HG02571 (cell line): ENCODE data around the gene BTAF1.

Experiments
- ATAC-seq: cut with Tn5 transposase; IDR thresholded peaks from one replicate; pipeline ENCODE4 v1.9.1; 2021; ENCODE audit warnings: mild to moderate bottlenecking, moderate library complexity; ENCODE audit not compliant: unreplicated experiment

BTAF1 gene

DNA sequence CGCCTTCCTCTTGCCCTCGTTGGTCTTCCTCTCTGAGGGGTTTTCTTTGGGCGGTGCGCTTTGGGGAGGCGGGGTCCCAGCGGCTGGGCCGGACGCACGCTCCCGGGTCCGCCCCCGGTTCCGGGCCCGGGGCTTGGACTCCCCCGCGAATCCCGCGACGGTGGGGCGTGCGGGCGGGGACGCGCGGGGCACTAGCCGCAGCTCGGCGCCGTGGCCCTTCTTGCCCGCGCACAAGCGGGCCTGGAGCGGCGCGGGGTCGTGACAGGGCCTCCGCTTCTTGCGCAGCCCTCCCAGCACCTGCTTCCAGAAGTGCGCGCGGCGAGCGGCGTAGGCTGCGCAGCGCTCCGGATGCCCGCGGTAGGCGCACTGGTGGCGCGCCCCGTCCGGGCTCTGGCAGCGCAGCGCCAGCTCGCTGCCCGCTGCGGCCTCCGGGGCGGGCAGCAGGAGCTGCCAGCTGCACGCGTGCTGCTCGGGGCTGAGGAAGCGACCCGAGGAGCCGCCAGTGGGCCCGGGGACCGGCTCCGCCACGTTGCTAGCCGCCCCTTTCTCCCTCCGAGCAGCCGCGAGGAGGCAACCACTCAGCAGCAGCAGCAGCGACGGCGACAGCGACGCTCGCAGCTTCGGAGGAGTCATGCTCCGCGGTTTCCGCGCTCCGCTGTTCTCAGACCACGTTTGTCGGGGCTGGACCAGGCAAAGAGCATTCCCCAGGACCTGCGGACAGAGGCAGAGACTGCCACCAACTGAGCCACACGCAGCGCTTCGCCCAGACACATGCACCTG lies 15.0 kb upstream of the BTAF1 start:
- ATAC-seq = peak; percentile 85

DNA sequence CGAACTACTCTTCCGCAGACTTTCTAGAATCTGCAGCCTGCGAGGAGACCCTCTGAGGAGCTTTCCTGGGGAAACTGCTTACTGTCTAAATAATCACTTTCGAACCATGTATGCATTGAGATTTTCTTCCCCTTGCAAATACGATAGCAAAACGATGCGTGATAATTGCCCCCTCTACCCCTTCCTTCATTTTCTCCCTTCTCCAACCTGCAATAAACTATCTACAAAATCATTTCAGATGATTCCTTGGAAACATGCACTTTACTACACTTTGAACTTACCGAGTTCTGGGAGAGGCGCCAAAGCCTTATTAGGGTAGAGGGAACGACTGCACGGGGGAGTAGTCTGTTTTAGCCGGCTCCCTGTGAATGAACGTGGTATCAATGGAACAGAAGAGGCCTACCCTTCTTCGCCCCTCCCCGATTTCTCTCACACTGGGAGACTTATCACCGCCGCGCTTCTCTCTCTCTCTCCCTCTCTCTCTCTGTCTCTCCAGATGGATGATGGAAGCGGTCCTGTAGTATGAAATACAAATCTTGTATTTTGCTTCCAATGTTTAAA lies 14.4 kb upstream of the BTAF1 start, which contains the start of gene FGFBP3:
FGFBP3 (minus strand) TSS at position 370 of the 561 bp plus-strand sequence. CDS start 517 bp downstream, outside the sequence.
- ATAC-seq = no peak

DNA sequence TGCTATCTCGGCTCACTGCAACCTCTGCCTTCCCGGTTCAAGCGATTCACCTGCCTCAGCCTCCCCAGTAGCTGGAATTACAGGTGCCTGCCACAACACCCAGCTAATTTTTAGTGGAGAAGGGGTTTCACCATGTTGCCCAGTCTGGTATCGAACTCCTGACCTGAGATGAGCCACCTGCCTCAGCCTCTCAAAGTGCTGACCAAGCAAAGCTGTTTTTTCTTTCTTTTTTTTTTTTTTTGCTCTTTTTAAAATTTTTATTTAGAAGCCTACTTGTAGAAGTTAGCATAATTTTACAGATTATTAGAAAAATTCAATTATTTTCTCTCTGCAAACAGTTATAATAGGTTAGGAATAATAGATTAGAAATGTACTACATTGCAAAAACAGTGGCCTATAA lies 13.1 kb upstream of the BTAF1 start:
- no peak for ATAC-seq

DNA sequence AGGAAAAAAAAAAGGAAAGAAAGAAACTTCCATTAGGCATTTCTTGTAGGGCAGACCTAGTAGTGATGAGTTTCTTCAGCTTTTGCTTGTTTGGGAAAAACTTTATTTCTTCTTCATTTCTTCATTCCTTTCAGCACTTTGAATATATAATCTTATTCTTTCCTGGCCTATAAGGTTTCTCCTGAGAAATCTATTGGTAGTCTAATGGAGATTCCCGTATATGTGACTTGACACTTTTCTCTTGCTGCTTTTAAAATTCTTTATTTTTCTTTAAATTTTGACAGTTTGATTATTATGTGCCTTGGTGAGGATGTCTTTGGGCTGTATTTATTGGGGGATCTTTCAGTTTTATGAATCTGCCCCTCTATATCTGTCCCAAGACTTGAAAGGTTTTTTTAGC lies 3.9 kb upstream of the BTAF1 start:
- no peak for ATAC-seq

DNA sequence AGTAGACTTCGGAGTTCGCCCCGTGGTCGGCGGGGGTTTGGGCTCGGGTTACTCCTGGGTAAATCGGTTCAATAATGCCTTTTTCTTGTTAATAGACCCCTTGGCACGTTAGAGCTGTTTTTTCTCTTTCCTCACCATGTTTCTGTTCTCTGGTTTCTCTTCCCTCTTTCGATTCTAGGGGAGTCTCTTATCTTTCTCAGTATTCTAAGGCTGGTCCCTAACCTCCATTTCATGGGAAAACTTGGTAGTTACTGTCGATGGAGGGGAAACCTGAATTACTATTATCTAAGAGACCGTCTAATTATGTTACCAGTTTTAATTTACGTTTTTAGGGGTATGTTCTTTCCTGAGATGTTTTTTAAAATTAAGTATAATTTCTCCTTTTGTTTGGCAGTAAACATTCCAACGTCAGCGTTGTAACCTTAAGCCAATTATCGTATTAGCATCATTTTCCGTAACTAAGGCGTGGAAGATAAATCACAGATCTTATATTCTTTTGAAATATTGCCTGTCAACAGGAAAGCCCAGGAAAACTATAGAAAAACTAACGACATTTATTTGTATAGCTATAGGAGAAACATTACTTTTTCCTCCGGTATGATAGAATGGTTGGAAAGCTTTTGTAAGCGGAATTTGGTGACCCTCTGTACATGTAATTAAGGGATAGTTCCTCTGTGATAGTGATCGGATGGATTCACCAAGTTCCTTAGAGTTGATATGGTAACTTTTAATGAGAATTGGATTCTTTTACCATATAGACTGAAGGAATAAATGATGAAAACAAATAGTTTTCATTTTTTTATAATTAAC lies 847 bp downstream of the BTAF1 start:
- ATAC-seq = peak; percentile 21

DNA sequence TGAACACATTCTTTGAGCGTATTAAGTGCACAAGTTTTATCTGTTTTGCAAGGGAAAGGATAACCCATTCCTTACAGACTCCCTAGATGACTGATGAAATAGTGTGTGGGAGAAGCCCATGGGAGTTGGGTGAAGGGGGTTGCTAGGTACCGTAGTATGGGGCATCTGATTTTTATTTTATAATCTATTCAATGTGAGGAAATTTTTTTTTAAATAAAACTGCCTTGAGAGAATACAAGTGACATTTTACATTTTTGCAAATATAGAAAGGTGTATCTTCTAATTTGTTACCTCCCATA lies 1.4 kb downstream of the BTAF1 start:
- no peak for ATAC-seq

DNA sequence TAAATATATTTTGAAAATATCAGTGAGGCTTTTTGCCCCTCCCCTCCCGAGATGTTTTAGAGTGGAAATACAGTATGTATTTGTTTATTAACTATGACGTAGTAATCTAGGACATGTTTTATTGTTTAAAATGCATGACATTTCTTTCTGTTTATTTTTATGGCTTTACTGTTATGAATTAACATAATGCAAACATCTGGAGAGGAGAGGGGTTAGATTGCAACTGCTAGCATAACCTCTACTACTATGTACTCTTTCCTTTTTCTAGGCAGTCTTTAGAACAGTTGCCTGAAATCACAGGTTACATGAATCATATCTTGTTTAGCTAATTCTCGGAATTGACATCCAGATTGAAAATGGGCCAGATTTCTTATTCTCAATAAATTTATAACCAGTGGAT lies 7.4 kb downstream of the BTAF1 start:
- no peak for ATAC-seq

DNA sequence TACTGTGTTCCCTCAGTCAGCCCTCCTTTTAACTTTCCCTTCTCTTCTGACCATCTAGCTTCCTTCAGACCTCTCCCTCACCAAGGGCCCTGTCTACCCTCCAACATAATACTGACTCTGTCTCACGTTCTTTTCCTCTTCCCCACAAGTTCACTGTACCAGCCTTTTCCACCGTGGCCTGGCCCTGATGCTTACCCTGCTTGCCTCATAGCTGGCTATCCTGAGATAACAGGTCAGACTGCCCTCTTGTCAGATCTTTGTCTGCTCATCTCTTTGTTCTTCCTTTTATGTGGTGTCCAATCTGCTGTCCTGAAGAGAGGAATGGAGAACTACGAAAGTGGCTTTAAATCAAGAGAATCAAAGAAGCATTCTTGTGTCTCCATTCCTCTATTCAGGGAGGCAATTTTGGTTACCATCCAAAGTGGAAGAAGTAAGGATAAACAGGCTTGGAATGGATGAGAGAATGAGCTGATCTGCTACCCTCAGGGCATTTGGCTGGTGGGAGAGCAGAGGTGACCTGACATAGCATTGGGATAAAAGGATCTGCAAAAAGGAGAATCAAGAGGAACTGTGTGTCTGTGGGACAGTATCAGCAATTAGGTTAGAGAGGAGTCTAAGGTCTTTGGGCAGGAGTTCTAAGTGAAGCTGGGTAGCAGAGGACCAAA lies 8.1 kb downstream of the BTAF1 start:
- no peak for ATAC-seq

DNA sequence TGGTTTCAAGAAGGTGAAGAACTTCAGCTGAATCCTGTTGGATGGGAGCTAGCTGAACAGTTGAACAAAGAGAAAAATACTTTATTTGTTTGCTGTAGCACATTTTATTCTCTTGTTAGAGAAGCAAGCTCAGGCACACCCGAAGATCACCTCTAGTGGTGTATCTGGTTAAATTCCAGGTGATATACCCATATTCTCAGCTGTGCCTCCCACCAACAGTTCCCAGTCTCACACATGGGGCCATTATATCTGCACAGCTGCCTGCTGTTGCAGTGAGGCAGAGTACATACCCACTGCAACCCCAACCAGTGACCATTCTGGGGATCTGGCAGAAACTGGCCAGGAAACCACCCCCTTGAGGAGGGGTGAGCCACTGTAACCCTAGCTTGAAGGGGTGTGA lies 9.2 kb downstream of the BTAF1 start:
- ATAC-seq = no peak

DNA sequence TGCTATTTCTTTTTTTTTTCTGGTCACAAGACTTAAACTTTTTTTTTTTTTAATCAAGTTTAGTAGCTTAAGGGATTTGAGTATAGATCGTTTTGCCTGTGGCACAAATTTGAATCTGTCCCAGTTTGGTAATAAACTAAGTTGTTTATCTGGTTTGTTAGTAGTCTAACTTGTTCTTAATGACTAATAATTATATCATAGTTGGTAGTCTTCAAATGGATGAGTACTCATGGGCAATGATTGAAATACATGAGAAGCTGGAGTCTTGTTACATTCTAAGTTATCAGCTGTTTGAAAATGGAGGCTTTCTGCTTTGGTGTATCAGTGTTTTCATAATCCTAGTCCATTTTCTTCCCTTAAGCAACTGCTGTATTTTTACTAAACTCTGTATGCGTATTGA lies 12.3 kb downstream of the BTAF1 start:
- no peak for ATAC-seq

DNA sequence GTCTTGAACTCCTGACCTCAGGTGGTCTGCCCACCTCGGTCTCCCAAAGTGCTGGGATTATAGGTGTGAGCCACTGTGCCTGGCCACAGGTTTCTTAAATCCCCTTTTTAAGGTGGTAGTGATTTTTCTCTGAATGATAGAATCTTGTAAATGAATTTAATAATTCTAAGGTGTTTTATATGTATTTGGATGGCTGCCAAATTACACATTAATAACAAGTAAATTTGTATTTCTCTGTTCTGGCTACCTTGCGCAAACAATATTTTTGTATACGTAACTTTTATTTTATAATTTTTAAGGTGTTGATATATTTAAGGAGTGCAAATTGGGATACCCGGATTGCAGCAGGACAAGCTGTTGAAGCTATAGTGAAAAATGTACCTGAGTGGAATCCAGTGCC lies 16.1 kb downstream of the BTAF1 start:
- no peak for ATAC-seq

DNA sequence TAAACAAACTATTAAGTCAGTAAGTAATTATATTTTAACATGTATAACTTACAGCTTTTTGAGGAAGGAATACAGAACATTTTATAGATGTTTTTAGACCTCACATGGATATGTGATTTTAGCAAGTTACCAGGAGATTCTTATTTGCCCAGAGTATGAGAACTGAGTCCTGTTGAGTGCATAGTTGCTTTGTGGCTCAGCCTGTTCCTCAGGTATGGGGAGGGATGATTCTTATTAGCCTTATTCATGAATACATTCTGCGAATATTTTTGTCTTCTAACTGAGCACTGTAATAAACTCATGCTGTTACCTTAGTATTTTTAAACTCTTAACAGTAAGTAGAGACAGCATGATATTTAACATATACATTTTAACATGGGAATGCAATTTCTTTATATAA lies 17.9 kb downstream of the BTAF1 start:
- no peak for ATAC-seq

DNA sequence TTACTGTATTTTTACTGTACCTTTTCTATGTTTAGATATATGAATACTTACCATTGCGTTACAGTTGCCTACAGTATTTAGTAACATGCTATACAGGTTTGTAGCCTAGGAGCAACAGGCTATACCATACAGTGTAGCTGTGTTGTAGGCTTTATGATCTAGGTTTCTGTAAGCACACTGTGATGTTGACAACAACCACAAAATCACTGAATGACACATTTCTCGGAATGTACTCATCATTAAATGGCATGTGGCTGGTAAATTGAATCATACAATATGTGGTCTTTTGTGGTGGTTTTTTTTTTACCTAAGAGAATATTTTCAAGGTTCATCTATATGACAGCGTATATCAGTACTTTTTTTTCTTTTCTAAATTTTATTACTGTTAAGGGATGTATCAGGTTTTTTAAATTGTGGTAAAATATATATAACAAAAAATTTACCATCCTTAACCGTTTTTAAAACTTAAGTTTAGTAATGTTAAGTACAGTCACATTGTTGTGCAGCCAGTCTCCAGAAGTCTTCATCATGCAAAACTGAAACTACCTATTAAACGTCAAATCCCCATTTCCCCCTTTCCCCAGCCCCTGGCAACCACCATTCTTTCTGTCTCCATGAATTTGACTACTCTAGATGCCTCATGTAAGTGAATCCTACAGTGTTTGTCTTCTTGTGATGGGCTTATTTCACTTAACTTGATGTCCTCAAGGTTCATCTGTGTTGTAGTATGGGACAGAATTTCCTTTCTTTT lies 21.5 kb downstream of the BTAF1 start:
- ATAC-seq = no peak

DNA sequence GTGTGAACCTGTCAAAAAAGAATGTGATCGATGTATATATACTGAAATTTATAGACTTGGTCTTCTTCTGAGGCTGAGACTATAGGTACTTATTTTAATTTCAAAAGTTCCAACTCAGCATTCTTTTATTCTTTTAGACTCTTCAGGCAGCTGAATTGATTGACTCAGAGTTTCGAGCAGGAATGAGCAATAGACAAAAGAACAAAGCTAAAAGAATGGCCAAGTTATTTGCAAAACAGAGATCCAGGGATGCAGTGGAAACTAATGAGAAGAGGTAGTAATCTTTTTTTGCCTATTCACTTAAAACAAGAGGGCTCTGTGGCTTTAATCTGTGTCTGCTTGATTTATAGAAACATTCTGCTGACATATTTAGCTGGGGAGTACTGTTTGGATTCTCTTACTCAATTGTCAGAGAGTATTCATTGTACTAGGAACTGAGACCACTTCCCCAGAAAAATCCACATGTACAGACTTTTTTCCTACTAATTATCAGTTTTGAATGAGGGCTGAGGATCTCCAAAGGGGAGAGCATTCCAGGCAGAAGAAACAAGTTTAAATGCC lies 30.1 kb downstream of the BTAF1 start:
- no peak for ATAC-seq

DNA sequence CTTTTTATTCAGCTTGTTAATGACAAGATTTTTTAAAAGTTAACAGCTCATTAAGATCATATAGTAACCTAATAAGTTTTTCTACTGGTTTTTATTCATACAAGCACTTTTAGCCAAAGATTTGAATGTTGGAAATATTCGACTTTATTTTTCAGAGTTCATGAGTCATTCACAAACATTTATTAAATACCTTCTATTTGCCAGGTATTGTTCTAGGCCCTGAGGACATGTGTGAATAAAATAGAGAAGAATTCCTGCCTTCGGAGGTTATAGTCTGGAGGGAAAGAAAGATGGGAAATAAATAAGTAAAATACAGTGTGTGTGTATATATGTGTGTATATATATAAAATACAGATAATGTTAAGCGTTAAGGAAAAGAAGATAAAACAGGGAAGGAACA lies 31.5 kb downstream of the BTAF1 start:
- no peak for ATAC-seq

DNA sequence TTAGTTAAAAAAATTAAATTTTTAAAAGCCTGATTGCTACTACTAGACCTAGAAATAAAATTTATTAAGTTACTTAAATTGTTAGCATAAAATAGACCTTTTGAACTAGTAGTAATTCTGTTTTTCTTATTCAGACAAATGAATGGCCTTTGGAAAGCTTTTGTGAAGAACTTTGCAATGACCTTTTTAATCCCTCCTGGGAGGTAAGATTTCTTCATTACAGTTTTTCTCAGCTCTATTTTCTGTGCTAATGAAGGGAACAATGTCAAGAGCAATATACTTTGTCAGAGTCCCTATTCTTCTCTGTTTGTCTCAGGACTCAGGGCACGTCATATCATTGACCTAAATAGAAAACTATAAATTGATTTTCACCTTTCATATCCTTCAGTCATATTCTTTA lies 33.5 kb downstream of the BTAF1 start:
- ATAC-seq = no peak

DNA sequence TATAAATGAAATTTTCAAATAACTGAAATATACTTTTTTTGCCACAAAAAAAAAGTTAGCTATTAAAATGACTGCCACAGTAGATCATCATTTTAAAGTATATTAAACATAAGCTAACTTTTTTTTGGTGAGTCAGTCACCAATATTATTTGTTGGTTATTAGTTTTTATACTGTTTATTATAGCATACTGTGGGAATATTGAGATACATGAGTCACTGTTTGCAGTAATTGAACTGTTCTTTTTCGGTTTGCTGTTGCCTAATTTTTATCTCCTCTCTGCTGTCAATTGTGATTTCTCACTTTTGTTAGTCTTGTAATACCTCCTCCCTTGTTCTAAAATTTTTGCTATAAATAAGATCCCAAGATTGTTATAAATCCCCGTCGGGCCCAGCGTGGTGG lies 45.7 kb downstream of the BTAF1 start:
- ATAC-seq = no peak

DNA sequence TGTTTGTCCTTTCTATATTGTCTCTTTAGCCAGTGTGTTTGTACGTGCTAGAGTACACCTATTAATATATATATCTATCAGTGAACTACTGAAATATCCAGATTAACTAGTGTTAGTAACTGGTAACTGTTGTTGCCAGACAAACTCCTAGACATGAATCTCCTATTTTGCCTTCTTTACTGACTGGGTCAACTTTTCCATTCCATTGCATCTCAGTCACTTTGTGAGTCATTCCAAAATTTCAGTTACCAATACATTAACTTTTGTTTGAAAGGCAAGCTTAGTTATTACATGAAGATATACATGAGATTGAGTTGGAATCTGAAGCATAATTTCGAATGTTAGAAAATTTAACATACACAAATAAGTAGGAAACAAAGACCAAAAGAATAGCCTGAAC lies 51.4 kb downstream of the BTAF1 start:
- ATAC-seq = no peak

DNA sequence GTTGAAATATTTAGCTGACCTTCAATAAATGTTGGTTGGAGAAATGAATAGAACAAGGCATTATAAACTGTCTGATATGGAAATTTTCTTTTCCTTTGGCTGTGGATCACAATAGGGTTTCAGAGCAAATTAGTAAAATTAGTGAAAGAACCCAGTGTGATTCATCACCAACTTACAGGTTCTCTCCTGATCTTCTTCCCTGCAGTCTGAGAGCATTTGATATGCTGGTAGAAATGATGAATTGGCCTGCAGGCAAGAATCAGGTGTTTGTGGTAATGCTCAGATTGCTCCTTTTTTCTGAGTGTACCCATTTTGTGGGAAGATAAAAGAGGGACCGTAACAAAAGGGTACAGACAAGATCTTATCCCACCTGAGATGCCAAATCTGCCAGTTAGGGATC lies 51.9 kb downstream of the BTAF1 start:
- no peak for ATAC-seq

DNA sequence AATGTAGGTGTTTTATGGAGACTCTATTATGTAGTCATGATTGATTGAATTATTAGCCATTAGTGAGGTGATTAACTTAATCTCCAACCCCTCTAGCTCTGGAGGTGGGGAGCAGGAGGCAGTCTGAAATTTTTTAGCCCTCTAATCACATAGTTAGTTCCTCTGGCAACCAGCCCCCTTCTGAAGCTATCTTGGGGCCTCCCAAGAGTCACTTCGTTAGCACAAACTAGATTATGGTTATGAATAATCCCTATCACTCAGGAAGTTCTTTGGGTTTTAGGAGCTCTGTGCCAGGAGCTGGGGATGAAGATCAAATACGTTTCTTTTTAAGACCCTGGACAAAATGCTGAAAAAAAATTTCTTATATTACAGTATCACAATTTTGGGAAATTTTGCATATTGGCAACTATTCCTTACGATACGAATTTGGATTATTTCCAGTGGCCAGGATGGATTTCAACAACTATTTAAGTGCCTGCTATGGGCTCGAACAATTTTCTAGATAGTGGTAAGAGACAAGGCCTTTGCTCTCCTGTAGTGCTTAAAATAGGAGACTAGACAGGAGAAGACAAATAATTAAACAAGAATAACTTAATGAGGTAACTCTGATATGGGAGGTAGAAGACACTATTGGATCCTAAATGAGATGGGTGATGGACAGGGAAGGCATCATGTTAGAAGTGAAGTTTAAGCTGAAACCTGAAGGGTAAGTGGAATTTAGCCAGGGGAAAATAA lies 52.9 kb downstream of the BTAF1 start:
- no peak for ATAC-seq
